ENCODE data around the gene PTPMT1.

PTPMT1 gene

GRCh38 chr11:47595029-47595428 is 29.6 kb downstream of the PTPMT1 start:
- peaks cover 35% of the 10 kb centered on the region for H3K27me3 ChIP-seq (ENCODE audit: insufficient read depth, low read length)
- WGBS (ENCODE audit: extremely low coverage, insufficient coverage, insufficient read length), result no CpG with 5 or more reads among the region's 7 CpGs
- no peak overlapping the region for H3K4ac ChIP-seq (ENCODE audit: low read depth, low read length)
- no peaks in the 10 kb centered on the region for H3K36me3 ChIP-seq (ENCODE audit: control insufficient read depth in 1 of 2, insufficient read depth in 2 of 2, low read length in 2 of 2)
- no peak overlapping the region for H2AFZ ChIP-seq (ENCODE audit: insufficient read depth, low read length, poor library complexity)
- no peak overlapping the region for H3K4me3 ChIP-seq (ENCODE audit: low read depth, low read length)
- no peaks in the 10 kb centered on the region for H3K79me2 ChIP-seq (ENCODE audit: control insufficient read depth, insufficient read depth, low read length, poor library complexity)
- no peak overlapping the region for H2BK12ac ChIP-seq (ENCODE audit: low read length)
- H3K14ac ChIP-seq (ENCODE audit: low read length), result no peak overlapping the region
- H4K91ac ChIP-seq (ENCODE audit: low read depth, low read length), result no peak overlapping the region
- H3K4me1 ChIP-seq (ENCODE audit: control insufficient read depth in 1 of 2, insufficient read depth in 2 of 2, low read length in 2 of 2), result peaks cover 4 to 5% of the 10 kb centered on the region in 2 experiments
- no peak overlapping the region for H3K4me2 ChIP-seq (ENCODE audit: low read length)
- DNase-seq, result no peak
- H4K12ac ChIP-seq (ENCODE audit: low read depth, low read length), result no peak overlapping the region
- H3K18ac ChIP-seq (ENCODE audit: low read length), result no peak overlapping the region
- no peak overlapping the region for H2AK5ac ChIP-seq (ENCODE audit: low read length)
- H3K9ac ChIP-seq (ENCODE audit: low read length), result no peak overlapping the region
- H3K9me3 ChIP-seq (ENCODE audit: insufficient read depth, low read depth, low read length), result no peaks in the 10 kb centered on the region
- H3K23ac ChIP-seq (ENCODE audit: low read length), result no peak overlapping the region
- H3K27ac ChIP-seq (ENCODE audit: low read depth, low read length), result no peak overlapping the region
- no peaks in the 10 kb centered on the region for H3K79me1 ChIP-seq (ENCODE audit: low read length)
- H2BK120ac ChIP-seq (ENCODE audit: insufficient read depth, low read length, poor library complexity), result no peak overlapping the region
- no peak overlapping the region for H2BK5ac ChIP-seq (ENCODE audit: low read depth, low read length, poor library complexity)
- H4K8ac ChIP-seq (ENCODE audit: low read depth, low read length), result no peak overlapping the region

GRCh38 chr11:47595967-47596366 is 30.6 kb downstream of the PTPMT1 start:
- H3K9me3 ChIP-seq (ENCODE audit: insufficient read depth, low read depth, low read length), result no peaks in the 10 kb centered on the region
- no peak overlapping the region for H3K4ac ChIP-seq (ENCODE audit: low read depth, low read length)
- H3K36me3 ChIP-seq (ENCODE audit: control insufficient read depth in 1 of 2, insufficient read depth in 2 of 2, low read length in 2 of 2), result no peaks in the 10 kb centered on the region
- H3K18ac ChIP-seq (ENCODE audit: low read length), result no peak overlapping the region
- no peak overlapping the region for H3K14ac ChIP-seq (ENCODE audit: low read length)
- no peak overlapping the region for H3K23ac ChIP-seq (ENCODE audit: low read length)
- H3K79me1 ChIP-seq (ENCODE audit: low read length), result no peaks in the 10 kb centered on the region
- H3K4me3 ChIP-seq (ENCODE audit: low read depth, low read length), result no peak overlapping the region
- no peak overlapping the region for H2BK12ac ChIP-seq (ENCODE audit: low read length)
- no peak for DNase-seq
- no peak overlapping the region for H3K4me2 ChIP-seq (ENCODE audit: low read length)
- H2AK5ac ChIP-seq (ENCODE audit: low read length), result no peak overlapping the region
- H3K4me1 ChIP-seq (ENCODE audit: control insufficient read depth in 1 of 2, insufficient read depth in 2 of 2, low read length in 2 of 2), result peaks cover 4 to 5% of the 10 kb centered on the region in 2 experiments
- no peak overlapping the region for H4K91ac ChIP-seq (ENCODE audit: low read depth, low read length)
- no peak overlapping the region for H2BK5ac ChIP-seq (ENCODE audit: low read depth, low read length, poor library complexity)
- no peak overlapping the region for H3K9ac ChIP-seq (ENCODE audit: low read length)
- H3K27ac ChIP-seq (ENCODE audit: low read depth, low read length), result no peak overlapping the region
- WGBS (ENCODE audit: extremely low coverage, insufficient coverage, insufficient read length), result no CpG with 5 or more reads among the region's 1 CpG
- H4K12ac ChIP-seq (ENCODE audit: low read depth, low read length), result no peak overlapping the region
- no peak overlapping the region for H2BK120ac ChIP-seq (ENCODE audit: insufficient read depth, low read length, poor library complexity)
- no peaks in the 10 kb centered on the region for H3K79me2 ChIP-seq (ENCODE audit: control insufficient read depth, insufficient read depth, low read length, poor library complexity)
- peaks cover 35% of the 10 kb centered on the region for H3K27me3 ChIP-seq (ENCODE audit: insufficient read depth, low read length)
- no peak overlapping the region for H4K8ac ChIP-seq (ENCODE audit: low read depth, low read length)
- H2AFZ ChIP-seq (ENCODE audit: insufficient read depth, low read length, poor library complexity), result no peak overlapping the region

GRCh38 chr11:47599902-47600301 is 34.5 kb downstream of the PTPMT1 start:
- Histone ChIP-seq H4K91ac (ENCODE audit: low read depth, low read length) (no peak overlapping the region), H3K23ac (ENCODE audit: low read length) (no peak overlapping the region), H3K9me3 (ENCODE audit: insufficient read depth, low read depth, low read length) (no peaks in the 10 kb centered on the region), H3K27ac (ENCODE audit: low read depth, low read length) (no peak overlapping the region), H3K27me3 (ENCODE audit: insufficient read depth, low read length) (peaks cover 9% of the 10 kb centered on the region), H2BK120ac (ENCODE audit: insufficient read depth, low read length, poor library complexity) (no peak overlapping the region), H2AK5ac (ENCODE audit: low read length) (no peak overlapping the region), H4K12ac (ENCODE audit: low read depth, low read length) (no peak overlapping the region), H3K4ac (ENCODE audit: low read depth, low read length) (no peak overlapping the region), H3K36me3 (ENCODE audit: control insufficient read depth in 1 of 2, insufficient read depth in 2 of 2, low read length in 2 of 2) (no peaks in the 10 kb centered on the region), H3K9ac (ENCODE audit: low read length) (no peak overlapping the region), H2BK12ac (ENCODE audit: low read length) (no peak overlapping the region), H3K4me1 (ENCODE audit: control insufficient read depth in 1 of 2, insufficient read depth in 2 of 2, low read length in 2 of 2) (no peaks in the 10 kb centered on the region), H3K14ac (ENCODE audit: low read length) (no peak overlapping the region), H3K4me2 (ENCODE audit: low read length) (no peak overlapping the region), H2BK5ac (ENCODE audit: low read depth, low read length, poor library complexity) (no peak overlapping the region), H4K8ac (ENCODE audit: low read depth, low read length) (no peak overlapping the region), H2AFZ (ENCODE audit: insufficient read depth, low read length, poor library complexity) (no peak overlapping the region), H3K79me1 (ENCODE audit: low read length) (no peaks in the 10 kb centered on the region), H3K4me3 (ENCODE audit: low read depth, low read length) (no peak overlapping the region), H3K79me2 (ENCODE audit: control insufficient read depth, insufficient read depth, low read length, poor library complexity) (no peaks in the 10 kb centered on the region), H3K18ac (ENCODE audit: low read length) (no peak overlapping the region)
- no peak for DNase-seq
- no CpG with 5 or more reads among the region's 4 CpGs for WGBS (ENCODE audit: extremely low coverage, insufficient coverage, insufficient read length)

GRCh38 chr11:47603295-47603694 is 37.9 kb downstream of the PTPMT1 start:
- no peaks in the 10 kb centered on the region for H3K9me3 ChIP-seq (ENCODE audit: insufficient read depth, low read depth, low read length)
- H4K12ac ChIP-seq (ENCODE audit: low read depth, low read length), result no peak overlapping the region
- H3K14ac ChIP-seq (ENCODE audit: low read length), result no peak overlapping the region
- H2BK12ac ChIP-seq (ENCODE audit: low read length), result no peak overlapping the region
- H3K18ac ChIP-seq (ENCODE audit: low read length), result no peak overlapping the region
- no peak overlapping the region for H2AFZ ChIP-seq (ENCODE audit: insufficient read depth, low read length, poor library complexity)
- H4K8ac ChIP-seq (ENCODE audit: low read depth, low read length), result no peak overlapping the region
- peaks cover 3 to 11% of the 10 kb centered on the region in 2 experiments for H3K4me1 ChIP-seq (ENCODE audit: control insufficient read depth in 1 of 2, insufficient read depth in 2 of 2, low read length in 2 of 2)
- H3K23ac ChIP-seq (ENCODE audit: low read length), result no peak overlapping the region
- H3K36me3 ChIP-seq (ENCODE audit: control insufficient read depth in 1 of 2, insufficient read depth in 2 of 2, low read length in 2 of 2), result no peaks in the 10 kb centered on the region
- no peak overlapping the region for H2BK120ac ChIP-seq (ENCODE audit: insufficient read depth, low read length, poor library complexity)
- no peak overlapping the region for H3K4me3 ChIP-seq (ENCODE audit: low read depth, low read length)
- no peaks in the 10 kb centered on the region for H3K27me3 ChIP-seq (ENCODE audit: insufficient read depth, low read length)
- no peak overlapping the region for H2BK5ac ChIP-seq (ENCODE audit: low read depth, low read length, poor library complexity)
- no peaks in the 10 kb centered on the region for H3K79me1 ChIP-seq (ENCODE audit: low read length)
- no peak overlapping the region for H3K4me2 ChIP-seq (ENCODE audit: low read length)
- H4K91ac ChIP-seq (ENCODE audit: low read depth, low read length), result no peak overlapping the region
- no peaks in the 10 kb centered on the region for H3K79me2 ChIP-seq (ENCODE audit: control insufficient read depth, insufficient read depth, low read length, poor library complexity)
- no peak overlapping the region for H3K9ac ChIP-seq (ENCODE audit: low read length)
- H3K27ac ChIP-seq (ENCODE audit: low read depth, low read length), result no peak overlapping the region
- no peak overlapping the region for H3K4ac ChIP-seq (ENCODE audit: low read depth, low read length)
- WGBS (ENCODE audit: extremely low coverage, insufficient coverage, insufficient read length), result no CpG with 5 or more reads among the region's 4 CpGs
- no peak for DNase-seq
- no peak overlapping the region for H2AK5ac ChIP-seq (ENCODE audit: low read length)

All from trophoblast cell (in vitro differentiated cells and primary cell).